HepG2 (cell line): ENCODE data around the gene RPL41. TPM values are rescaled to one million over a fixed set of nuclear protein-coding genes. Genes with fewer than 3 reads are reported as not detected.

ENCODE experiments used
- ATF5 ChIP-seq: sonication (generic); formaldehyde crosslinking; IDR thresholded peaks from 2 replicates; pipeline ENCODE4 v1.4.0; 2020; ENCODE audit warnings: mild to moderate bottlenecking, low read depth, missing genetic modification reagents
- CHD4 ChIP-seq: fragments of 200-600 bp; sonication (generic); IDR thresholded peaks from 2 replicates; pipeline ENCODE4 v1.7.0; 2017; ENCODE audit warnings: mild to moderate bottlenecking, low read length, borderline replicate concordance
- DMAP1 ChIP-seq: IDR thresholded peaks from 2 replicates; pipeline ENCODE4 v1.6.1; 2016
- ELF4 ChIP-seq: sonication (generic); formaldehyde crosslinking; IDR thresholded peaks from 2 replicates; pipeline ENCODE4 v1.5.0; 2020; ENCODE audit warnings: missing genetic modification reagents, mild to moderate bottlenecking, moderate library complexity, borderline replicate concordance
- HMGXB4 ChIP-seq, 2 experiments: sonication (generic) in 1 of 2; formaldehyde crosslinking in 1 of 2; IDR thresholded peaks; 2 replicates each; pipeline versions ENCODE4 v1.4.0 to v1.6.1; 2018 to 2020; ENCODE audit warnings: missing genetic modification reagents in 2 of 2, borderline replicate concordance in 1 of 2, low read depth in 1 of 2, mild to moderate bottlenecking in 1 of 2, missing biosample characterization in 1 of 2
- IRF2 ChIP-seq: IDR thresholded peaks from 2 replicates; pipeline ENCODE4 v1.6.1; 2018; ENCODE audit warnings: missing genetic modification reagents, missing compliant biosample characterization
- KDM2A ChIP-seq: sonication (generic); formaldehyde crosslinking; IDR thresholded peaks from 2 replicates; pipeline ENCODE4 v1.4.0; 2020; ENCODE audit warnings: low read depth, missing genetic modification reagents, borderline replicate concordance
- MEIS1 ChIP-seq: sonication (generic); formaldehyde crosslinking; IDR thresholded peaks from 2 replicates; pipeline ENCODE4 v1.9.0; 2021; ENCODE audit warnings: mild to moderate bottlenecking, missing genetic modification reagents, moderate library complexity, borderline replicate concordance
- TAF15 ChIP-seq: fragments of 200-400 bp; formaldehyde crosslinking; IDR thresholded peaks from one replicate; pipeline ENCODE4 v1.6.1; 2018; ENCODE audit warnings: mild to moderate bottlenecking, low read depth, low read length; ENCODE audit not compliant: poor library complexity, severe bottlenecking
- THAP11 ChIP-seq: IDR thresholded peaks from 2 replicates; pipeline ENCODE4 v1.6.1; 2016; ENCODE audit warnings: missing biosample characterization, missing genetic modification reagents
- THYN1 ChIP-seq: sonication (generic); formaldehyde crosslinking; IDR thresholded peaks from 2 replicates; pipeline ENCODE4 v1.8.1; 2023; ENCODE audit warnings: low read depth, mild to moderate bottlenecking, moderate library complexity, missing genetic modification reagents, borderline replicate concordance
- UBTF ChIP-seq: sonication (generic); formaldehyde crosslinking; IDR thresholded peaks from 2 replicates; pipeline ENCODE4 v1.4.0; 2020; ENCODE audit warnings: mild to moderate bottlenecking, missing genetic modification reagents
- ZIK1 ChIP-seq: sonication (generic); formaldehyde crosslinking; IDR thresholded peaks from 2 replicates; pipeline ENCODE4 v1.5.0; 2020; ENCODE audit warnings: mild to moderate bottlenecking, low read depth, missing genetic modification reagents, borderline replicate concordance
- ZNF292 ChIP-seq: sonication (generic); formaldehyde crosslinking; IDR thresholded peaks from 2 replicates; pipeline ENCODE4 v1.8.1; 2022; ENCODE audit warnings: mild to moderate bottlenecking, low read depth, missing genetic modification reagents, borderline replicate concordance
- ZNF354B ChIP-seq: sonication (generic); formaldehyde crosslinking; IDR thresholded peaks from 2 replicates; pipeline ENCODE4 v1.8.0; 2022; ENCODE audit warnings: mild to moderate bottlenecking, missing genetic modification reagents
- ZNF431 ChIP-seq: sonication (generic); formaldehyde crosslinking; IDR thresholded peaks from 2 replicates; pipeline ENCODE4 v1.9.0; 2022; ENCODE audit warnings: missing genetic modification reagents, low read depth, mild to moderate bottlenecking, borderline replicate concordance
- ZNF451 ChIP-seq: sonication (generic); formaldehyde crosslinking; IDR thresholded peaks from 2 replicates; pipeline ENCODE4 v1.5.0; 2020; ENCODE audit warnings: mild to moderate bottlenecking, missing genetic modification reagents
- ZNF468 ChIP-seq: sonication (generic); formaldehyde crosslinking; IDR thresholded peaks from 2 replicates; pipeline ENCODE4 v1.8.0; 2022; ENCODE audit warnings: mild to moderate bottlenecking, moderate library complexity, missing genetic modification reagents
- ZNF672 ChIP-seq: sonication (generic); formaldehyde crosslinking; IDR thresholded peaks from 2 replicates; pipeline ENCODE4 v1.8.1; 2022; ENCODE audit warnings: missing genetic modification reagents
- ZNF678 ChIP-seq: sonication (generic); formaldehyde crosslinking; IDR thresholded peaks from 2 replicates; pipeline ENCODE4 v1.4.0; 2020; ENCODE audit warnings: mild to moderate bottlenecking, missing genetic modification reagents
- ZNF850 ChIP-seq: sonication (generic); formaldehyde crosslinking; conservative IDR thresholded peaks from 2 replicates; pipeline ENCODE4 v1.9.0; 2021; ENCODE audit warnings: mild to moderate bottlenecking, missing genetic modification reagents
- ZNF891 ChIP-seq: sonication (generic); formaldehyde crosslinking; IDR thresholded peaks from 2 replicates; pipeline ENCODE4 v1.5.0; 2020; ENCODE audit warnings: mild to moderate bottlenecking, missing genetic modification reagents
- polyA plus RNA-seq, 8 experiments: library from polyadenylated mRNA; depleted of rRNA in 3 of 8; stranded (reverse) in 7 of 8; unstranded in 1 of 8; fragments of >200 nt; fragmentation: Illumina TruSeq in 4 of 8; extraction: Trizol in 4 of 8; gene quantifications; 2 replicates each; pipeline versions ENCODE4 v1.2.1 to v1.2.3, GENCODE V29; 2011 to 2016; ENCODE audit warnings: low read depth in 4 of 8, missing spikeins in 1 of 8, mixed read lengths in 1 of 8; ENCODE audit not compliant: insufficient read depth in 1 of 8
- total RNA-seq, 5 experiments: library from RNA; depleted of rRNA; stranded (reverse); fragments of >200 nt; fragmentation: Illumina TruSeq; extraction: Trizol; gene quantifications; 2 replicates each; pipeline ENCODE4 v1.2.3, GENCODE V29; 2016; ENCODE audit warnings: low read depth in 1 of 5
- TF ChIP-seq, protein P1 (sequence below): sonication (generic); formaldehyde crosslinking; IDR thresholded peaks from 2 replicates; pipeline ENCODE4 v1.4.0; 2020; ENCODE audit warnings: missing genetic modification reagents
- TF ChIP-seq, protein P2 (sequence below): sonication (generic); formaldehyde crosslinking; IDR thresholded peaks from 2 replicates; pipeline ENCODE4 v1.5.0; 2020; ENCODE audit warnings: missing genetic modification reagents

The RPL41 gene
- total and polyA plus RNA-seq, 2 of the 13 experiments (the other 11 are each of a cell fraction or from before 2014, with no cell fraction given): 4,012 to 7,670 TPM

DNA sequence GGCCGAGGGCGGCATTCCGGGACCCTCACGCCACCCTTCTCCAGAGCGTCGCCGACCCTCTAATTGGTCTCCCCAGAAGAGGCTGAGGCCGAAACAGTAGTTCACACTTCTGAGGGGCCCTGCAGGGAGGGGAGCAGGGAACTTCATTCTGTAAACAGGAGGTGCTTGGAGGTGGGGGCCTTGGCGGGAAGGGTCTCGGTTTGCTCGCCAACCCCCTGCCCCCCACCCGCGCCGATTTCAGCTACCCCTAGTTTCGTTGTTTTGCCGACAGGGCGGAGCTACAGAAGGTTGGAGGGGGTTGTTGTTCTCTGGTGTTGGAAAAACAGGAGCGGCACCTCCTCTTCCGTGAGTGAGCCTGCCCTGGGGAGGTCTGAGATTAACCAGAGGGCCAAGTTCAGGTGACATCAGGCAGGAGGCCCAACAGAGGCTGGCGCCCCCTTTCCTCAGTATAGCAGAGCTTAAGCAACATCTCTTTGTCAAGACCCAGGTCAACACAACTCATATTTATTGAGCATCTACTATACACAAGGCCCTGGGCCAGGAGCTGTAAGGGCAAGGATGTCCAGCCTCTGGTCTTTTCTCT lies 35.8 kb upstream of the RPL41 start (continued):
- TF ChIP-seq UBTF (CRISPR knock-in tag) (no peak; the same call in 1 of the 2 replicates), ZNF678 (CRISPR knock-in tag) (no peak), ZNF451 (CRISPR knock-in tag) (no peak; the same call in 1 of the 2 replicates), KDM2A (CRISPR knock-in tag) (no peak; the same call in 1 of the 2 replicates), MEIS1 (CRISPR knock-in tag) (no peak), ZIK1 (no peak), ATF5 (CRISPR knock-in tag) (no peak), ZNF468 (CRISPR knock-in tag) (no peak), HMGXB4 (CRISPR knock-in tag; IDR thresholded peaks at IDR 0.05; ENCODE audit: borderline replicate concordance in 1 of 2, low read depth in 1 of 2) (peak; percentile 77 to 80; a peak in 2 of 4 replicates), THAP11 (CRISPR knock-in tag) (peak; percentile 74), ZNF354B (CRISPR knock-in tag) (no peak), ELF4 (CRISPR knock-in tag) (no peak), THYN1 (CRISPR knock-in tag) (no peak), TAF15 (no peak), ZNF431 (CRISPR knock-in tag) (peak; percentile 35; the same call in 1 of the 2 replicates), ZNF891 (CRISPR knock-in tag) (no peak), DMAP1 (CRISPR knock-in tag) (peak; percentile 20; the same call in 1 of the 2 replicates), ZNF672 (no peak), ZNF850 (CRISPR knock-in tag) (no peak), CHD4 (no peak), ZNF292 (no peak), IRF2 (CRISPR knock-in tag) (no peak; the same call in 1 of the 2 replicates)
- TF ChIP-seq, protein P1, sequence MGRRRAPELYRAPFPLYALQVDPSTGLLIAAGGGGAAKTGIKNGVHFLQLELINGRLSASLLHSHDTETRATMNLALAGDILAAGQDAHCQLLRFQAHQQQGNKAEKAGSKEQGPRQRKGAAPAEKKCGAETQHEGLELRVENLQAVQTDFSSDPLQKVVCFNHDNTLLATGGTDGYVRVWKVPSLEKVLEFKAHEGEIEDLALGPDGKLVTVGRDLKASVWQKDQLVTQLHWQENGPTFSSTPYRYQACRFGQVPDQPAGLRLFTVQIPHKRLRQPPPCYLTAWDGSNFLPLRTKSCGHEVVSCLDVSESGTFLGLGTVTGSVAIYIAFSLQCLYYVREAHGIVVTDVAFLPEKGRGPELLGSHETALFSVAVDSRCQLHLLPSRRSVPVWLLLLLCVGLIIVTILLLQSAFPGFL (CRISPR knock-in tag): no peak
- TF ChIP-seq, protein P2, sequence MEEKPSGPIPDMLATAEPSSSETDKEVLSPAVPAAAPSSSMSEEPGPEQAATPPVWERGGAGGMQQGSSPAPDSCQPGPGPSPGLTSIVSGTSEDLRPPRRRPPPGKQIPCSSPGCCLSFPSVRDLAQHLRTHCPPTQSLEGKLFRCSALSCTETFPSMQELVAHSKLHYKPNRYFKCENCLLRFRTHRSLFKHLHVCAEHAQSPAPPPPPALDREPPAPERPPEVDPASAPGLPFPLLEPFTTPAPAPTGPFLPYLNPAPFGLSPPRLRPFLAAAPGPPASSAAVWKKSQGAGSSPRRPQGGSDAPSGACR: peak; percentile 56
